H1 (cell line): Measurements from ENCODE around the gene SLC6A8. TPM values are rescaled to one million over a fixed set of nuclear protein-coding genes. Genes with fewer than 3 reads are reported as not detected.

Experiments
- ATF3 ChIP-seq: IDR thresholded peaks from 2 replicates; pipeline ENCODE4 v1.6.1; 2011; ENCODE audit warnings: low read depth, mild to moderate bottlenecking, low read length; ENCODE audit not compliant: insufficient read depth
- BACH1 ChIP-seq: IDR thresholded peaks from 2 replicates; pipeline ENCODE4 v1.6.1; 2012; ENCODE audit warnings: low read length, improper control_type of control experiment
- BCL11A ChIP-seq, 2 experiments: IDR thresholded peaks; one replicate each; pipeline ENCODE4 v1.6.1; 2011; ENCODE audit warnings: low read depth in 2 of 2, low read length in 2 of 2, mild to moderate bottlenecking in 2 of 2
- BRCA1 ChIP-seq: IDR thresholded peaks from 2 replicates; pipeline ENCODE4 v1.6.1; 2012; ENCODE audit warnings: low read depth, low read length, improper control_type of control experiment
- CEBPB ChIP-seq: IDR thresholded peaks from 2 replicates; pipeline ENCODE4 v1.6.1; 2012; ENCODE audit warnings: low read depth, low read length
- CREB1 ChIP-seq: IDR thresholded peaks from 2 replicates; pipeline ENCODE4 v1.6.1; 2012; ENCODE audit warnings: inconsistent platforms
- GTF2F1 ChIP-seq: IDR thresholded peaks from 2 replicates; pipeline ENCODE4 v1.6.1; 2012; ENCODE audit warnings: low read depth, low read length, improper control_type of control experiment, borderline replicate concordance
- HDAC6 ChIP-seq: IDR thresholded peaks from one replicate; pipeline ENCODE4 v1.7.1; 2012; ENCODE audit warnings: low read depth, mild to moderate bottlenecking, inconsistent platforms, low read length, moderate library complexity
- NANOG ChIP-seq: IDR thresholded peaks from 2 replicates; pipeline ENCODE4 v1.6.1; 2011; ENCODE audit warnings: low read length, low read depth, mild to moderate bottlenecking, inconsistent platforms; ENCODE audit not compliant: insufficient read depth, poor library complexity, severe bottlenecking
- PHF8 ChIP-seq: fragments of 200-600 bp; sonication (generic); conservative IDR thresholded peaks from 2 replicates; pipeline ENCODE4 v1.7.1; 2012; ENCODE audit warnings: low read depth, mild to moderate bottlenecking, inconsistent platforms, low read length, moderate library complexity
- RBBP5 ChIP-seq: IDR thresholded peaks from 2 replicates; pipeline ENCODE4 v1.7.1; 2012; ENCODE audit warnings: low read depth, mild to moderate bottlenecking, inconsistent platforms, low read length, moderate library complexity, borderline replicate concordance
- RNF2 ChIP-seq: fragments of 200-900, 300-1000 bp; sonication (generic); IDR thresholded peaks from 2 replicates; pipeline ENCODE4 v1.7.1; 2016; ENCODE audit warnings: borderline replicate concordance, low read depth, mild to moderate bottlenecking, antibody characterized with exemption, low read length; ENCODE audit not compliant: poor library complexity, severe bottlenecking; ENCODE audit errors: missing control alignments
- SIRT6 ChIP-seq: IDR thresholded peaks from one replicate; pipeline ENCODE4 v1.7.1; 2012; ENCODE audit warnings: low read length, inconsistent platforms
- SP1 ChIP-seq: IDR thresholded peaks from 2 replicates; pipeline ENCODE4 v1.6.1; 2011; ENCODE audit warnings: low read depth, low read length
- SP4 ChIP-seq: IDR thresholded peaks from 2 replicates; pipeline ENCODE4 v1.6.1; 2012; ENCODE audit warnings: low read length, inconsistent platforms
- SUZ12 ChIP-seq: fragments of 200-600 bp; sonication (generic); IDR thresholded peaks from 2 replicates; pipeline ENCODE4 v1.6.1; 2012; ENCODE audit warnings: mild to moderate bottlenecking, inconsistent platforms, low read length, moderate library complexity, mixed read lengths
- TAF7 ChIP-seq: optimal IDR thresholded peaks from 2 replicates; pipeline ENCODE3; 2011; ENCODE audit warnings: low read depth, mild to moderate bottlenecking, inconsistent platforms, low read length, moderate library complexity, borderline replicate concordance
- TCF12 ChIP-seq: IDR thresholded peaks from 2 replicates; pipeline ENCODE4 v1.6.1; 2011; ENCODE audit warnings: low read depth, mild to moderate bottlenecking, low read length
- TEAD4 ChIP-seq: IDR thresholded peaks from 2 replicates; pipeline ENCODE4 v1.6.1; 2012; ENCODE audit warnings: low read depth, low read length, inconsistent platforms, mixed read lengths
- ZNF274 ChIP-seq: IDR thresholded peaks from 2 replicates; pipeline ENCODE4 v1.7.0; 2012; ENCODE audit warnings: low read length, borderline replicate concordance; ENCODE audit errors: extremely low read depth
- polyA plus RNA-seq, 7 experiments: library from polyadenylated mRNA; depleted of rRNA in 3 of 7; stranded (reverse) in 5 of 7; unstranded in 2 of 7; fragments of >200 nt in 5 of 7; fragments of 200-250 nt in 2 of 7; gene quantifications; 1 replicate in 5 of 7; 2 replicates in 1 of 7; 4 replicates in 1 of 7; pipeline versions ENCODE4 v1.2.1 to v1.2.3, GENCODE V29; 2011 to 2013; ENCODE audit warnings: missing spikeins in 2 of 7, mixed read lengths in 2 of 7
- total RNA-seq: library from RNA; stranded (reverse); fragmentation: NEBNext Ultra II Directional; extraction: Animal tissue kit (Norgen Biotek cat#: 25700); gene quantifications from 2 replicates; pipeline ENCODE4 v1.2.1, GENCODE V29; 2021
- TF ChIP-seq, protein P1 (sequence below): IDR thresholded peaks from 2 replicates; pipeline ENCODE4 v1.6.1; 2012; ENCODE audit warnings: inconsistent platforms
- TF ChIP-seq, protein P2 (sequence below): IDR thresholded peaks from 2 replicates; pipeline ENCODE4 v1.6.1; 2011; ENCODE audit warnings: low read length, improper control_type of control experiment

SLC6A8 gene
- total and polyA plus RNA-seq, 2 of the 8 experiments (the other 6 are each of a cell fraction or from before 2014, with no cell fraction given): 87.7 to 94.7 TPM

DNA sequence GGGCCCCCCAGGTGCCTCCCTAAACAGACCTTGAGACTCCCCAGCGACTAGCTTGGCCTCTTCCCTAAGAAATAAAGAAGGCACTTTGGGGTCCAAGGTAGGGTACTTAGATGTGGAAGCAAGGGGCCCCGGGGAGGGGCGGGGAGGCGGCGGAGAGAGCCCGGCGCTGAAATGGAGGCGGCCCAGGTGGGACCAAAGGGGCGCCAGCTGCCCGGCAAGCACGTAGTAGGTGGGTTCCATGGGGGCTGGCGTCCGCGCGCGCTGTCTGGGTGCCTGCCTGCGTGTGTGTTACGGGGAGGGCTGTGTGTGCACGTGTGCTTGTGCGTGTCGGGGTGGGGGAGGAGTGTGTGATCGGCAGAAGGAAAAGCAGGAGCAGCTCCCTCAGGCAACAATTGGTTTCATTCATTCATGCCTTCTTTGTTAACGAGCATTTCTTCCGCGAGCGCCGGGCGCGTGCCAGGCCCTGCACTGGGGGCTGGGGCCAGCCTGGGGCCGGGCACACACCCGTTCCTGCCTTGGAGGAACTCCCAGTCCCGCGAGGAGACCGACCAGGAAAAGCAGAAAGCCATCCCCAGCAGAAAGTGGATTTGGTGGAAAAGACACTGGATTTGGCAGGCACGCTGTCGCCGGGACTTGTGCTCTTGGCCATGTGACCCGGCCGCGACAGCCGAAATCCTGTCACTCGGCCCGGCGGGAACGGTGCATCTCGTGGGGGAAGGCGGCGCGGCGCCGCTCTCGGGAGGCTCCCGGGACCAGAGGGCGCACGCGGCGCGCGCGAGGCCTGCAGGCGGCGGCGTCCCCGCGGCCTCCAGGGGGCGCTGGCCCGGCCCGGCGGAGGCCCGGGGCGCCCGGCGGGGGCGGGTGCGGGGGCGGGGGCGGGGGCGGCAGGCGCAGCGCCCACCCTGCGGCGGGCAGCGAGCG lies 44.0 kb upstream of the SLC6A8 start (continued):
- TF ChIP-seq ATF3 (no peak), TCF12 (no peak), BCL11A (IDR thresholded peaks at IDR 0.05; ENCODE audit: low read depth in 2 of 2, low read length in 2 of 2) (no peak), RBBP5 (no peak), RNF2 (no peak), SIRT6 (no peak), BRCA1 (no peak), SP1 (no peak), TAF7 (no peak), SUZ12 (peak; percentile 74), PHF8 (no peak), ZNF274 (no peak), GTF2F1 (no peak), TEAD4 (no peak), NANOG (no peak), BACH1 (no peak), SP4 (no peak), HDAC6 (no peak), CEBPB (no peak), CREB1 (no peak)
- TF ChIP-seq, protein P1, sequence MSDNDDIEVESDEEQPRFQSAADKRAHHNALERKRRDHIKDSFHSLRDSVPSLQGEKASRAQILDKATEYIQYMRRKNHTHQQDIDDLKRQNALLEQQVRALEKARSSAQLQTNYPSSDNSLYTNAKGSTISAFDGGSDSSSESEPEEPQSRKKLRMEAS: 0 out of 2 replicates have a peak, but pooled peaks have one; percentile 6
- TF ChIP-seq, protein P2, sequence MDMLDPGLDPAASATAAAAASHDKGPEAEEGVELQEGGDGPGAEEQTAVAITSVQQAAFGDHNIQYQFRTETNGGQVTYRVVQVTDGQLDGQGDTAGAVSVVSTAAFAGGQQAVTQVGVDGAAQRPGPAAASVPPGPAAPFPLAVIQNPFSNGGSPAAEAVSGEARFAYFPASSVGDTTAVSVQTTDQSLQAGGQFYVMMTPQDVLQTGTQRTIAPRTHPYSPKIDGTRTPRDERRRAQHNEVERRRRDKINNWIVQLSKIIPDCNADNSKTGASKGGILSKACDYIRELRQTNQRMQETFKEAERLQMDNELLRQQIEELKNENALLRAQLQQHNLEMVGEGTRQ: no peak
- TF ChIP-seq, all 59 proteins: peak for 6
